ENCODE measurements around the gene EXOC3. TPM values are rescaled to one million over a fixed set of nuclear protein-coding genes. Genes with fewer than 3 reads are reported as not detected.

EXOC3 gene
- polyA plus RNA-seq, 1 donor from 2014 or later: 27.7 TPM

DNA sequence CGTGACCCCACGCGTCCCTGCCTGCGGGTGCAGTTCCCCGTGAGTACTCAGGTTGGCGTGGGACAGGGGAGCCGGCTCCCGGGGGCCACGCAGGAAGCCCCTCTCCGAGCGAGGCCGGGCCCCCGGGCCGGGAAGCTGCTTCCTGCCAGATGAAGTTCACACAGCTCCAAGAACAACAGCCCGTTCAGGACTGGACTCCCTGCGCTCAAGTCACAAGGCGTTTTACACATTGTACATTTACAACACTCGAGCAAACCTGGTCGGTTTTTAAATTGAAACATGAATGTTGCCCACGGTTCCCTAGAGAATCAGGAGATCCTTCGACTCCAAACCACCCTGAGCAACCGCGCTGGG is 58.8 kb downstream of the EXOC3 start:
- Histone ChIP-seq H4K20me1 (ENCODE audit: insufficient read depth) (no peaks in the 10 kb centered on the region), H3F3A (ENCODE audit: insufficient read depth, low read length, poor library complexity, severe bottlenecking) (no peaks in the 10 kb centered on the region), H3K36me3 (ENCODE audit: insufficient read depth, low read length) (no peaks in the 10 kb centered on the region), H3K27me3 (ENCODE audit: insufficient read depth, low read depth, low read length) (no peaks in the 10 kb centered on the region), H3K9me2 (ENCODE audit: insufficient read depth, low read length) (no peaks in the 10 kb centered on the region), H3K27ac (ENCODE audit: low read length) (no peak overlapping the region), H3K79me2 (replicated peaks; ENCODE audit: insufficient read depth, low read length) (no peaks in the 10 kb centered on the region), H3K4me2 (ENCODE audit: low read length) (no peak overlapping the region), H3K9ac (ENCODE audit: low read length) (no peak overlapping the region), H2AFZ (ENCODE audit: low read depth, low read length) (no peak overlapping the region), H3K4me3 (ENCODE audit: low read length) (no peak overlapping the region), H3K9me3 (ENCODE audit: low read length) (no peaks in the 10 kb centered on the region)
- no peak for TF ChIP-seq EZH2 (IDR thresholded peaks at IDR 0.05; ENCODE audit: borderline replicate concordance, insufficient read depth, low read length, poor library complexity, severe bottlenecking)
- TF ChIP-seq SMC3 (conservative IDR thresholded peaks at IDR 0.05; ENCODE audit: poor library complexity): no peak
- TF ChIP-seq RAD21 (conservative IDR thresholded peaks at IDR 0.05): no peak
- TF ChIP-seq TAF1 (IDR thresholded peaks at IDR 0.05; ENCODE audit: low read depth): no peak
- no peak for TF ChIP-seq MXI1 (conservative IDR thresholded peaks at IDR 0.05; ENCODE audit: poor library complexity, severe bottlenecking)
- TF ChIP-seq EP300 (conservative IDR thresholded peaks at IDR 0.05; ENCODE audit: poor library complexity, severe bottlenecking): no peak
- no peak for TF ChIP-seq POLR2AphosphoS5 (IDR thresholded peaks at IDR 0.05)
- TF ChIP-seq REST (IDR thresholded peaks at IDR 0.05; ENCODE audit: borderline replicate concordance): no peak
- TF ChIP-seq, protein P1, sequence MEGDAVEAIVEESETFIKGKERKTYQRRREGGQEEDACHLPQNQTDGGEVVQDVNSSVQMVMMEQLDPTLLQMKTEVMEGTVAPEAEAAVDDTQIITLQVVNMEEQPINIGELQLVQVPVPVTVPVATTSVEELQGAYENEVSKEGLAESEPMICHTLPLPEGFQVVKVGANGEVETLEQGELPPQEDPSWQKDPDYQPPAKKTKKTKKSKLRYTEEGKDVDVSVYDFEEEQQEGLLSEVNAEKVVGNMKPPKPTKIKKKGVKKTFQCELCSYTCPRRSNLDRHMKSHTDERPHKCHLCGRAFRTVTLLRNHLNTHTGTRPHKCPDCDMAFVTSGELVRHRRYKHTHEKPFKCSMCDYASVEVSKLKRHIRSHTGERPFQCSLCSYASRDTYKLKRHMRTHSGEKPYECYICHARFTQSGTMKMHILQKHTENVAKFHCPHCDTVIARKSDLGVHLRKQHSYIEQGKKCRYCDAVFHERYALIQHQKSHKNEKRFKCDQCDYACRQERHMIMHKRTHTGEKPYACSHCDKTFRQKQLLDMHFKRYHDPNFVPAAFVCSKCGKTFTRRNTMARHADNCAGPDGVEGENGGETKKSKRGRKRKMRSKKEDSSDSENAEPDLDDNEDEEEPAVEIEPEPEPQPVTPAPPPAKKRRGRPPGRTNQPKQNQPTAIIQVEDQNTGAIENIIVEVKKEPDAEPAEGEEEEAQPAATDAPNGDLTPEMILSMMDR (IDR thresholded peaks at IDR 0.05; ENCODE audit: poor library complexity, severe bottlenecking): no peak

GRCh38 chr5:502325-503079 is 59.5 kb downstream of the EXOC3 start:
- no peak overlapping the region for H3K4me2 ChIP-seq (ENCODE audit: low read length)
- H3F3A ChIP-seq (ENCODE audit: insufficient read depth, low read length, poor library complexity, severe bottlenecking): no peaks in the 10 kb centered on the region
- no peaks in the 10 kb centered on the region for H4K20me1 ChIP-seq (ENCODE audit: insufficient read depth)
- H2AFZ ChIP-seq (ENCODE audit: low read depth, low read length): no peak overlapping the region
- no peaks in the 10 kb centered on the region for H3K9me3 ChIP-seq (ENCODE audit: low read length)
- no peaks in the 10 kb centered on the region for H3K36me3 ChIP-seq (ENCODE audit: insufficient read depth, low read length)
- TF ChIP-seq TAF1 (IDR thresholded peaks at IDR 0.05; ENCODE audit: low read depth): no peak
- TF ChIP-seq REST (IDR thresholded peaks at IDR 0.05; ENCODE audit: borderline replicate concordance): no peak
- no peak for TF ChIP-seq EP300 (conservative IDR thresholded peaks at IDR 0.05; ENCODE audit: poor library complexity, severe bottlenecking)
- TF ChIP-seq, protein P1 (IDR thresholded peaks at IDR 0.05; ENCODE audit: poor library complexity, severe bottlenecking): no peak
- TF ChIP-seq POLR2AphosphoS5 (IDR thresholded peaks at IDR 0.05): no peak
- no peak for TF ChIP-seq SMC3 (conservative IDR thresholded peaks at IDR 0.05; ENCODE audit: poor library complexity)
- TF ChIP-seq EZH2 (IDR thresholded peaks at IDR 0.05; ENCODE audit: borderline replicate concordance, insufficient read depth, low read length, poor library complexity, severe bottlenecking): no peak
- no peak for TF ChIP-seq MXI1 (conservative IDR thresholded peaks at IDR 0.05; ENCODE audit: poor library complexity, severe bottlenecking)
- TF ChIP-seq RAD21 (conservative IDR thresholded peaks at IDR 0.05): no peak
- H3K27me3 ChIP-seq (ENCODE audit: insufficient read depth, low read depth, low read length): no peaks in the 10 kb centered on the region
- H3K4me3 ChIP-seq (ENCODE audit: low read length): no peak overlapping the region
- no peaks in the 10 kb centered on the region for H3K79me2 ChIP-seq (replicated peaks; ENCODE audit: insufficient read depth, low read length)
- H3K9me2 ChIP-seq (ENCODE audit: insufficient read depth, low read length): no peaks in the 10 kb centered on the region
- H3K9ac ChIP-seq (ENCODE audit: low read length): no peak overlapping the region
- no peak overlapping the region for H3K27ac ChIP-seq (ENCODE audit: low read length)

All from neural cell (in vitro differentiated cells).